Tibial nerve (tissue), 4 donors: ENCODE results near the gene FAU. TPM values are rescaled to one million over a fixed set of nuclear protein-coding genes. Genes with fewer than 3 reads are reported as not detected.

ENCODE experiments used
- DNase-seq, 2 donors: peaks; one replicate each; pipeline ENCODE4 v3.0.0-alpha.2; 2019; ENCODE audit warnings: low spot score in 2 of 2
- H3K27ac ChIP-seq, 4 donors: fragments of 200-600 bp; sonication (generic) in 3 of 4; one replicate each; pipeline ENCODE4 v1.5.1; 2017 to 2019; ENCODE audit warnings: mild to moderate bottlenecking in 1 of 4
- H3K27me3 ChIP-seq, 2 donors: fragments of 200-600 bp; sonication (generic) in 1 of 2; one replicate each; pipeline versions ENCODE4 v1.5.1 to v1.6.0; 2017 to 2019
- H3K36me3 ChIP-seq, 3 donors: fragments of 200-600 bp; sonication (generic); one replicate each; pipeline ENCODE4 v1.5.1; 2018 to 2019
- H3K4me1 ChIP-seq, 4 donors: fragments of 200-600 bp; sonication (generic) in 3 of 4; one replicate each; pipeline ENCODE4 v1.5.1; 2017 to 2019
- H3K4me3 ChIP-seq, 4 donors: fragments of 200-600 bp; sonication (generic) in 3 of 4; one replicate each; pipeline ENCODE4 v1.5.1; 2017 to 2019; ENCODE audit warnings: mild to moderate bottlenecking in 1 of 4, moderate library complexity in 1 of 4
- H3K9me3 ChIP-seq, 4 donors: fragments of 200-600 bp; sonication (generic) in 3 of 4; one replicate each; pipeline ENCODE4 v1.5.1; 2017 to 2019
- EP300 ChIP-seq, 2 donors: sonication (generic); formaldehyde crosslinking; IDR thresholded peaks; one replicate each; pipeline ENCODE4 v1.6.1; 2017; ENCODE audit warnings: antibody characterized with exemption in 2 of 2, mild to moderate bottlenecking in 1 of 2
- POLR2A ChIP-seq, 2 donors: fragments of 450-650 bp; IDR thresholded peaks; one replicate each; pipeline ENCODE4 v1.6.1; 2017; ENCODE audit warnings: antibody characterized with exemption in 2 of 2, mild to moderate bottlenecking in 2 of 2, moderate library complexity in 2 of 2
- WGBS, 2 donors: methylation state at CpG; one replicate each; pipeline ENCODE4 v1.1.5; 2018; 5-methylcytosine and 5-hydroxymethylcytosine counted together
- total RNA-seq, 4 donors: library from RNA; depleted of rRNA; stranded (reverse); fragments of >200 nt; gene quantifications; one replicate each; pipeline ENCODE4 v1.1.0, GENCODE V29; 2016
- TF ChIP-seq, protein P1 (sequence below), 5 experiments: fragments of 200-600 bp in 3 of 5; fragments of 450-650 bp in 2 of 5; sonication (generic) in 3 of 5; IDR thresholded peaks; one replicate each; pipeline ENCODE4 v1.5.1; 2016 to 2019; ENCODE audit warnings: antibody characterized with exemption in 5 of 5, mild to moderate bottlenecking in 3 of 5, moderate library complexity in 2 of 5

The FAU gene
- total RNA-seq, 4 donors from 2014 or later = 1,078 to 1,548 (median 1,229) TPM

DNA sequence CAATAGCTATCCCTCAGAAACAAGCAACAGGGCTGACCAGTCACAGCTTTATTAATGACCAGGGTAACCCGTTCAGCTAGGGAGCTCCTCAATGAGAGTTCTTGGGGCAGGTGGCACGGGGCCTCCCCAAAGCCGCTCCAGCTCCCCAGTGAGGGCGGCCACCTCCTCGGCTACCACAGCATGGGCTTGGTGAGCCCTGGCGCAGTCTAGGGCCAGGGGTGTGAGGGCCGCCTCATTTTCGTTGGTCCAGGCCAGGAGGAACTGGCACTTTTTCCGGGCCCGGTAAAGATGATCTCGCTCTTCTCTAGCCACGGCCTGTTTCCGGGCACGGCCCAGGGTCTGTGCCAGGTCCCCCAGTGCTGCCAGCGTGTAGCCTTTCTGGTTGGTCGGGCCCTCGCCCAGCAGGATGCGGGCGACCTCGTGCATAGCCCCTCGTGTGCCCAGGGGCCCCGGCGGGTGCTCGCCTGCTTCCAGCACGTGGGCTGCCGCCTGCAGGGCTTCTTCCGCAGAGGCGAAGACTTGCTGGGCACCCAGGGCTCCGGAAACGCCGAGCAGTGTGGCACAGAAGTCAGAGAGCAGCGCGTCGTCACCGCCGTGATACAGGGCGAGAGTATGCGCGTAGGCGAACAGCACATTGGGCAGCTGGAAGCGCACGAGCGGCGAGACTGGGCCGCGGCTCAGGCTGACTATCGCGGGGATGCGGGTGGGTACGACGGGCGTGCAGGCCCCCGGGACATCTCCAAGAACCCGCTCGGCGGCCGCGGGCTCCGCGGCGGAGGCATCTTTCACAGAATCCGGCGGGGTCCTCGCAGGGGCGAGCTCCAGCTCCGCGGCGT, 5.3 kb downstream of the FAU start:
- Histone ChIP-seq H3K4me3 (peak overlapping the region; percentile 60 to 98 (median 92)), H3K27ac (peak overlapping the region; percentile 38 to 88 (median 82)), H3K27me3 (no peaks in the 10 kb centered on the region), H3K9me3 (no peaks in the 10 kb centered on the region), H3K4me1 (peaks cover 0 to 65% (median 42%) of the 10 kb centered on the region in 4 donors), H3K36me3 (peaks cover 0 to 57% (median 13%) of the 10 kb centered on the region in 3 donors)
- no peak for DNase-seq
- no peak for TF ChIP-seq EP300 (IDR thresholded peaks at IDR 0.05)
- TF ChIP-seq, protein P1, sequence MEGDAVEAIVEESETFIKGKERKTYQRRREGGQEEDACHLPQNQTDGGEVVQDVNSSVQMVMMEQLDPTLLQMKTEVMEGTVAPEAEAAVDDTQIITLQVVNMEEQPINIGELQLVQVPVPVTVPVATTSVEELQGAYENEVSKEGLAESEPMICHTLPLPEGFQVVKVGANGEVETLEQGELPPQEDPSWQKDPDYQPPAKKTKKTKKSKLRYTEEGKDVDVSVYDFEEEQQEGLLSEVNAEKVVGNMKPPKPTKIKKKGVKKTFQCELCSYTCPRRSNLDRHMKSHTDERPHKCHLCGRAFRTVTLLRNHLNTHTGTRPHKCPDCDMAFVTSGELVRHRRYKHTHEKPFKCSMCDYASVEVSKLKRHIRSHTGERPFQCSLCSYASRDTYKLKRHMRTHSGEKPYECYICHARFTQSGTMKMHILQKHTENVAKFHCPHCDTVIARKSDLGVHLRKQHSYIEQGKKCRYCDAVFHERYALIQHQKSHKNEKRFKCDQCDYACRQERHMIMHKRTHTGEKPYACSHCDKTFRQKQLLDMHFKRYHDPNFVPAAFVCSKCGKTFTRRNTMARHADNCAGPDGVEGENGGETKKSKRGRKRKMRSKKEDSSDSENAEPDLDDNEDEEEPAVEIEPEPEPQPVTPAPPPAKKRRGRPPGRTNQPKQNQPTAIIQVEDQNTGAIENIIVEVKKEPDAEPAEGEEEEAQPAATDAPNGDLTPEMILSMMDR (IDR thresholded peaks at IDR 0.05) = no peak
- no peak for TF ChIP-seq POLR2A (IDR thresholded peaks at IDR 0.05)
- WGBS, 2 donors = 27 to 28% methylated on average over 45 to 53 of the region's 68 CpGs

- H3K27me3 ChIP-seq = no peaks in the 10 kb centered on the region
- no peak for TF ChIP-seq EP300 (IDR thresholded peaks at IDR 0.05)
- TF ChIP-seq, protein P1 (IDR thresholded peaks at IDR 0.05) = no peak
- TF ChIP-seq POLR2A (IDR thresholded peaks at IDR 0.05) = no peak
- no peaks in the 10 kb centered on the region for H3K9me3 ChIP-seq
- H3K36me3 ChIP-seq = peaks cover 0 to 52% (median 7%) of the 10 kb centered on the region in 3 donors
- H3K4me1 ChIP-seq = peaks cover 0 to 65% (median 39%) of the 10 kb centered on the region in 4 donors
- no peak overlapping the region for H3K27ac ChIP-seq
- DNase-seq = no peak
- no peak overlapping the region for H3K4me3 ChIP-seq
- 89 to 93% methylated on average over 21 of the region's 21 CpGs for WGBS, 2 donors
Observed at GRCh38 chr11:65115361-65116082, 6.4 kb downstream of the FAU start.

GRCh38 chr11:65114538-65115171, 7.3 kb downstream of the FAU start:
- Histone ChIP-seq H3K9me3 (no peaks in the 10 kb centered on the region), H3K4me3 (no peak overlapping the region), H3K36me3 (peaks cover 0 to 48% (median 0%) of the 10 kb centered on the region in 3 donors), H3K27ac (no peak overlapping the region), H3K4me1 (peaks cover 0 to 59% (median 38%) of the 10 kb centered on the region in 4 donors), H3K27me3 (no peaks in the 10 kb centered on the region)
- 68 to 86% methylated on average over 9 to 10 of the region's 11 CpGs for WGBS, 2 donors
- DNase-seq = no peak
- TF ChIP-seq, protein P1 (IDR thresholded peaks at IDR 0.05) = no peak
- TF ChIP-seq POLR2A (IDR thresholded peaks at IDR 0.05) (no peak), EP300 (IDR thresholded peaks at IDR 0.05) (no peak)

- H3K27me3 ChIP-seq = no peaks in the 10 kb centered on the region
- DNase-seq = no peak
- no peaks in the 10 kb centered on the region for H3K9me3 ChIP-seq
- no peak overlapping the region for H3K4me3 ChIP-seq
- TF ChIP-seq, protein P1 (IDR thresholded peaks at IDR 0.05) = no peak
- no peak for TF ChIP-seq POLR2A (IDR thresholded peaks at IDR 0.05)
- TF ChIP-seq EP300 (IDR thresholded peaks at IDR 0.05) = no peak
- no peak overlapping the region for H3K27ac ChIP-seq
- H3K36me3 ChIP-seq = peaks cover 0 to 48% (median 0%) of the 10 kb centered on the region in 3 donors
- 71 to 72% methylated on average over 6 of the region's 6 CpGs for WGBS, 2 donors
- H3K4me1 ChIP-seq = peaks cover 0 to 56% (median 38%) of the 10 kb centered on the region in 4 donors
Observed at GRCh38 chr11:65113839-65114238, 8.1 kb downstream of the FAU start.
